HG03571 (cell line): ENCODE data around the gene COCH.
"Not testable (repeated sequence)": the region's sequence is repeated elsewhere in the genome, so short reads cannot be mapped to it uniquely, and the experiment has no call there.

Experiments
- ATAC-seq: cut with Tn5 transposase; IDR thresholded peaks from one replicate; pipeline ENCODE4 v1.9.1; 2021; ENCODE audit not compliant: unreplicated experiment

COCH gene

DNA sequence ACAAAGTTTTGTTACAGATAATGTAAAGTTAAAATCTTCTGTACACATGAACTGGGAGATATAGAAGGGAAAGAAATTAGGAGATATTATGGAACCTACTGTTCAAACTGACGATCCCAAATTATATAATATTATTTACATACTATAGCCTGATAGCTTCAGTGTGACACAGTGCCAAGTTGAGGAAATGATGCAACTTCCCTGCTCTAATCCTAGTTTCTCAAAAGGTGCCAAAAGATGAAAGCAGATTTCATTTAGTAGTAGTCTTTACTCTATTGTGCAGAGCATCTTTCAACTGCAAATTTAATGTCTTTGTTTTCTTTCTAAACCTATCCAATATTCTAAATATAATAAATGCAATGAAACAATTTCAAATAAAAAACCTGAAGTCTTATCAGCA lies 46.9 kb downstream of the COCH start:
- ATAC-seq, result no peak

- ATAC-seq, result no peak
Measured at GRCh38 chr14:30921788-30922187, 47.4 kb downstream of the COCH start.

DNA sequence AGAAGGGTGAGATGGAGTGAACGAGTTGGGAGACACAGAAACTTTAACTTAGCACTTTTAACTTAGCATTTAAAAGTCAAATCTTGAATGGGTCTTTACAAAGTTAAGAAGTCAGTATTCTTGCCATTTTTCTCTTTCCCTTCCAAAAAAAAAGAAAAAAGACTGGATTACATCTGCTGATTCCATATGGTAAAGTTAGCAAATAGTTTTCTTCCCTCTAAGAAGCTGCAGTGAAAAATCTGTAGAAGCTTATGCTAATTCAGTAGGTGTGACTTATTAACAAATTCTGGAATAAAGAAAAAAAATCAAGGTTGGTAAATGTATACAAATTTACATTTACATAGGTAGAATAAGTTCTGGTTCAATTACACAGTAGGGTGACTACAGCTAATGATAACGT lies 50.9 kb downstream of the COCH start:
- ATAC-seq, result no peak

GRCh38 chr14:30928462-30928861 lies 54.1 kb downstream of the COCH start:
- no peak for ATAC-seq

- ATAC-seq, result not testable (repeated sequence)
Measured at GRCh38 chr14:30933937-30934336, 59.6 kb downstream of the COCH start.

DNA sequence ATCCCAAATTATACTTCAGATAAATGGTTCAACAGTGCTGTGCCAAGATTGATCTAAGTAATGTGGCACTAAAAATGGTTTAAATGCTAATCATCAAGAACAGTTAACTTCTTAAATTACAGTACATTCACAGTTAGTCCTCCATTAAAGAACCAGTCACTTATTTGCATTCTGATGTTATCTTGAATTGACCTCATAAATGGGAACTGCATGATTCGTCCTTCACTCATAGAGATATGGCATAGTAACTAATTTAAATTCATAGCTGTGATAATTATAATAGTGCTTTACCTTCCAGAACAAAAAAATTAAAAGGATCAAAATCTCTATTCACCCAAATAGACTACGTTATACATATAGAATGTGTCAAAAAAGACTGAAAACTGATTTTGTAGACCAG lies 61.1 kb downstream of the COCH start:
- no peak for ATAC-seq

GRCh38 chr14:30938617-30939016 lies 64.3 kb downstream of the COCH start:
- ATAC-seq, result no peak
